ENCODE results near the gene WNT7B. TPM values are rescaled to one million over a fixed set of nuclear protein-coding genes. Genes with fewer than 3 reads are reported as not detected.

WNT7B gene
- total and polyA plus RNA-seq, 2 donors (not counting 1 experiment from before 2014, with no cell fraction given): 0.22 to 0.67 TPM

- Histone ChIP-seq H3K79me2 (ENCODE audit: control insufficient read depth, insufficient read depth, low read length) (no peaks in the 10 kb centered on the region), H3K4me3 (ENCODE audit: control extremely low read depth in 1 of 5, extremely low read depth in 1 of 5, insufficient read depth in 1 of 5, low read depth in 2 of 5, low read length in 4 of 5) (no peak overlapping the region), H3K4me2 (replicated peaks; ENCODE audit: low read depth, low read length, poor library complexity, severe bottlenecking) (peak overlapping the region; percentile 22), H3K27me3 (replicated peaks in 1 of 4; ENCODE audit: control extremely low read depth in 1 of 4, control insufficient read depth in 3 of 4, insufficient read depth in 4 of 4, low read length in 3 of 4) (peaks cover 0 to 78% (median 36%) of the 10 kb centered on the region in 4 experiments), H2AFZ (ENCODE audit: insufficient read depth, low read depth, low read length, poor library complexity, severe bottlenecking) (no peak overlapping the region), H3K9me3 (ENCODE audit: control extremely low read depth in 1 of 3, control insufficient read depth in 2 of 3, insufficient read depth in 1 of 3, low read length in 2 of 3) (peaks cover 0 to 22% (median 0%) of the 10 kb centered on the region in 3 donors), H4K20me1 (ENCODE audit: control insufficient read depth, insufficient read depth, low read length, poor library complexity, severe bottlenecking) (no peaks in the 10 kb centered on the region), H3K4me1 (ENCODE audit: control insufficient read depth in 2 of 2, insufficient read depth in 2 of 2, low read length in 2 of 2) (peaks cover 37 to 39% of the 10 kb centered on the region in 2 donors), H3K9ac (ENCODE audit: low read length) (no peak overlapping the region), H3K27ac (ENCODE audit: low read length in 2 of 2) (no peak overlapping the region), H3K36me3 (replicated peaks in 1 of 2; ENCODE audit: control extremely low read depth in 1 of 2, control insufficient read depth in 1 of 2, extremely low read depth in 1 of 2, insufficient read depth in 2 of 2, low read length in 1 of 2) (no peaks in the 10 kb centered on the region)
- intact Hi-C loops (cut with micrococcal nuclease): no loop called here
- H3K4me1 Mint-ChIP-seq: peaks cover 31% of the 10 kb centered on the region
- POLR2A ChIA-PET: no interaction called here
- no peak overlapping the region for H3K27ac Mint-ChIP-seq
- 39% methylated on average over 7 of the region's 10 CpGs for WGBS (ENCODE audit: insufficient coverage)
- ATAC-seq (ENCODE audit: low read depth): no peak
- TF ChIP-seq EZH2 (IDR thresholded peaks at IDR 0.05; ENCODE audit: borderline replicate concordance, insufficient read depth, low read depth, low read length, poor library complexity, severe bottlenecking) (no peak), CTCF (IDR thresholded peaks at IDR 0.05) (no peak)
- no peak for DNase-seq
- no peaks in the 10 kb centered on the region for H3K9me3 Mint-ChIP-seq (ENCODE audit: insufficient read depth)
- H3K27me3 Mint-ChIP-seq: peaks cover 48% of the 10 kb centered on the region
- H3K4me3 Mint-ChIP-seq: no peak overlapping the region
- CTCF ChIA-PET: interaction anchor here (1.2 kb wide), 1 partner anchor 110 kb away, joined by 3 read pairs; no protein-coding TSS in a partner anchor
Observed at GRCh38 chr22:45972889-45973253, 4.1 kb downstream of the WNT7B start.

GRCh38 chr22:45972091-45972888, 4.7 kb downstream of the WNT7B start:
- H3K9me3 ChIP-seq (ENCODE audit: control extremely low read depth in 1 of 3, control insufficient read depth in 2 of 3, insufficient read depth in 1 of 3, low read length in 2 of 3): peaks cover 0 to 18% (median 0%) of the 10 kb centered on the region in 3 donors
- no peaks in the 10 kb centered on the region for H4K20me1 ChIP-seq (ENCODE audit: control insufficient read depth, insufficient read depth, low read length, poor library complexity, severe bottlenecking)
- no peaks in the 10 kb centered on the region for H3K79me2 ChIP-seq (ENCODE audit: control insufficient read depth, insufficient read depth, low read length)
- no peak for DNase-seq
- no peak overlapping the region for H3K4me3 ChIP-seq (ENCODE audit: control extremely low read depth in 1 of 5, extremely low read depth in 1 of 5, insufficient read depth in 1 of 5, low read depth in 2 of 5, low read length in 4 of 5)
- H3K9ac ChIP-seq (ENCODE audit: low read length): no peak overlapping the region
- Mint-ChIP-seq H3K4me1 (peaks cover 25% of the 10 kb centered on the region), H3K9me3 (ENCODE audit: insufficient read depth) (no peaks in the 10 kb centered on the region), H3K27me3 (peaks cover 46% of the 10 kb centered on the region), H3K27ac (no peak overlapping the region), H3K4me3 (no peak overlapping the region)
- peak overlapping the region; percentile 22 for H3K4me2 ChIP-seq (replicated peaks; ENCODE audit: low read depth, low read length, poor library complexity, severe bottlenecking)
- intact Hi-C loops (cut with micrococcal nuclease): no loop called here
- H3K4me1 ChIP-seq (ENCODE audit: control insufficient read depth in 2 of 2, insufficient read depth in 2 of 2, low read length in 2 of 2): peaks cover 31 to 34% of the 10 kb centered on the region in 2 donors
- CTCF ChIA-PET: interaction anchor here (1.2 kb wide), 1 partner anchor 109 kb away, joined by 3 read pairs; no protein-coding TSS in a partner anchor
- TF ChIP-seq EZH2 (IDR thresholded peaks at IDR 0.05; ENCODE audit: borderline replicate concordance, insufficient read depth, low read depth, low read length, poor library complexity, severe bottlenecking) (no peak), CTCF (IDR thresholded peaks at IDR 0.05) (no peak)
- 12% methylated on average over 83 of the region's 83 CpGs for WGBS (ENCODE audit: insufficient coverage)
- ATAC-seq (ENCODE audit: low read depth): no peak
- H3K36me3 ChIP-seq (replicated peaks in 1 of 2; ENCODE audit: control extremely low read depth in 1 of 2, control insufficient read depth in 1 of 2, extremely low read depth in 1 of 2, insufficient read depth in 2 of 2, low read length in 1 of 2): no peaks in the 10 kb centered on the region
- no peak overlapping the region for H3K27ac ChIP-seq (ENCODE audit: low read length in 2 of 2)
- H3K27me3 ChIP-seq (replicated peaks in 1 of 4; ENCODE audit: control extremely low read depth in 1 of 4, control insufficient read depth in 3 of 4, insufficient read depth in 4 of 4, low read length in 3 of 4): peaks cover 0 to 78% (median 33%) of the 10 kb centered on the region in 4 experiments
- H2AFZ ChIP-seq (ENCODE audit: insufficient read depth, low read depth, low read length, poor library complexity, severe bottlenecking): no peak overlapping the region
- POLR2A ChIA-PET: no interaction called here

Measured in B cell (primary cell).